ENCODE results near the gene DNASE1.

The DNASE1 gene

DNA sequence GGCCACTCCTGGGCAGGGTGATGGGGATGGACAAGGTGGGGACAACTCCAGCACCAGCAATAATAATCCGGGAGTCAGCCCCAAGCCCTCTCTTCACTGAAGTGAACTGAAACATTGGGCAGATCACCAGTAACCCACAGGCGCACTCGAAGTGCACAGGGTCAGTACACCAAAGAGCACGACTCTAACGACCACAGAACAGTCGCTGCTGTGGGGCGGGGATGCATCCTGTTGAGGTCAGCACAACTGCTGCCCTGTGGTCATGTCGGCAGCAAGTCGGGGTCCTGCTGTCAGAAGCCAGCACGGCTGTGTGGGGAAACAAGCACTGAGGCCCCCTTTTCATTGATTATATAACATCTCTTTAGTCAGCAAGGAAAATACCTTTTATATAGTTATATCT lies 14.6 kb downstream of the DNASE1 start:
- Histone ChIP-seq H3K9me3 (ENCODE audit: severe bottlenecking) (no peaks in the 10 kb centered on the region), H3K36me3 (peaks cover 77% of the 10 kb centered on the region), H3K27ac (no peak overlapping the region), H3K4me3 (ENCODE audit: low read depth, low read length) (no peak overlapping the region), H3K27me3 (ENCODE audit: insufficient read depth, low read depth, severe bottlenecking) (no peaks in the 10 kb centered on the region)
- no peak for DNase-seq
- TF ChIP-seq, protein P1, sequence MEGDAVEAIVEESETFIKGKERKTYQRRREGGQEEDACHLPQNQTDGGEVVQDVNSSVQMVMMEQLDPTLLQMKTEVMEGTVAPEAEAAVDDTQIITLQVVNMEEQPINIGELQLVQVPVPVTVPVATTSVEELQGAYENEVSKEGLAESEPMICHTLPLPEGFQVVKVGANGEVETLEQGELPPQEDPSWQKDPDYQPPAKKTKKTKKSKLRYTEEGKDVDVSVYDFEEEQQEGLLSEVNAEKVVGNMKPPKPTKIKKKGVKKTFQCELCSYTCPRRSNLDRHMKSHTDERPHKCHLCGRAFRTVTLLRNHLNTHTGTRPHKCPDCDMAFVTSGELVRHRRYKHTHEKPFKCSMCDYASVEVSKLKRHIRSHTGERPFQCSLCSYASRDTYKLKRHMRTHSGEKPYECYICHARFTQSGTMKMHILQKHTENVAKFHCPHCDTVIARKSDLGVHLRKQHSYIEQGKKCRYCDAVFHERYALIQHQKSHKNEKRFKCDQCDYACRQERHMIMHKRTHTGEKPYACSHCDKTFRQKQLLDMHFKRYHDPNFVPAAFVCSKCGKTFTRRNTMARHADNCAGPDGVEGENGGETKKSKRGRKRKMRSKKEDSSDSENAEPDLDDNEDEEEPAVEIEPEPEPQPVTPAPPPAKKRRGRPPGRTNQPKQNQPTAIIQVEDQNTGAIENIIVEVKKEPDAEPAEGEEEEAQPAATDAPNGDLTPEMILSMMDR (IDR thresholded peaks at IDR 0.05; ENCODE audit: low read depth, low read length) = no peak

DNA sequence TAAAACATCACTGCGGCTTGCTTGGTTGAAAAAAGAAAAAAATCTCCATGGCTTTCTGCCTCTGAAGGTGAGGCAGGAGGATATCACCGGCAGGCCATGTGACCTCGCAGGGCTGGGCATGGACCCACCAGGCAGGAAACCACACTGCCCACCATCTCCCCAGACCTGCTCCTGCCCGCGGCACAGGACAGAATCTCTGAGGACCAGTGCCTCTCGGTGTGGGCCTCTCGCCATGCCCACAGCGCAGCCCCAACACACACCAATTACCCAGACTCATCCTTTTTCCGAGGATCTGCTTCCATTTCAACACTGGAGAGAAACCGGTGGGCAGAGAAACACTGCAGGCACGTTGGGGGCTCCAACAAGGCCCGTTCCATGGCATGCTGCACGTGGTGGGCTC lies 16.2 kb downstream of the DNASE1 start:
- Histone ChIP-seq H3K9me3 (ENCODE audit: severe bottlenecking) (no peaks in the 10 kb centered on the region), H3K27me3 (ENCODE audit: insufficient read depth, low read depth, severe bottlenecking) (no peaks in the 10 kb centered on the region), H3K4me3 (ENCODE audit: low read depth, low read length) (no peak overlapping the region), H3K27ac (no peak overlapping the region), H3K36me3 (peaks cover 77% of the 10 kb centered on the region)
- TF ChIP-seq, protein P1 (IDR thresholded peaks at IDR 0.05; ENCODE audit: low read depth, low read length) = no peak
- DNase-seq = no peak

DNA sequence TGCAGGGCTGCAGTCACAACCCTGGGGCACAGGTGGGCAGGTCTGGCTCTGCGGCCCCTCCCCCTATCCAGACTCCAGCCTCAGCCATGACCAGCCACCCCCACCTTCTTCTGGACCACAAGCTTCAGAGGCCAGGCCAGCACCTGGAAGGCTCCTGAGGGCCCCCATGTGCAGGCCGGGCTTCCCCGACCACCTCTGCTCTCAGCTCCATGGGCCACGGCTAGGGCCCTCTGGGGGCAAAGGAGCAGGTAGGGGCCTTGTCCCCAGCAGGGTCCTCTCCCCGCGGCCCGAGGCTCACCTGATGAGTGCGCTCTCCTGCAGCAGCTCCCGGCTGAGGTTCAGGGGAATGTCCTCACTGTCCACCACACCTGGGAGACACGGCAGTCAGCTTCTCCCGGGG lies 16.9 kb downstream of the DNASE1 start:
- H3K36me3 ChIP-seq = peaks cover 76% of the 10 kb centered on the region
- no peak for DNase-seq
- H3K4me3 ChIP-seq (ENCODE audit: low read depth, low read length) = no peak overlapping the region
- TF ChIP-seq, protein P1 (IDR thresholded peaks at IDR 0.05; ENCODE audit: low read depth, low read length) = no peak
- H3K27me3 ChIP-seq (ENCODE audit: insufficient read depth, low read depth, severe bottlenecking) = no peaks in the 10 kb centered on the region
- no peaks in the 10 kb centered on the region for H3K9me3 ChIP-seq (ENCODE audit: severe bottlenecking)
- H3K27ac ChIP-seq = no peak overlapping the region

DNA sequence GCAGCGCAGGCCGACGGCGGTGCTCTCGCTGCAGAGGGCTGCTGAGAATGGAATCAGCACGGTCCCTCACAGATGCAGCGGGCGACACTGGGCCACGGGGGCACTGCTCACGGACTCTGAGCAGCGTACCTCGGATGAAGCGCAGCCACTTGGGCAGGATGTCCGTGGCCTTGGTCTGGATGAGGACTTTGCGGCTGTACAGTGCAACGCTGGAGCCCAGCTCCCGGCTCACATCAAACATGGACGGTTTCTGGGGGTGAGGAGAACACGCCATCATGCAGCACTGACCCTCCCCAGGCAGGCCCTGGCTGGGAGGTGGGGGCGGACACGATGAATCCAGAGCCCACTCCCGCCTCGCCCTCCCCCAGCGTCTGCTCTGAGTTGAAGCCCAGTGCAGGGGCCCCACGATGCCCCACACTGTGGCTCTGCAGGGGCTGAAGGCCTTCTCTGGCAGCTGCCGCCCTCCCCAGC lies 18.1 kb downstream of the DNASE1 start:
- no peak overlapping the region for H3K4me3 ChIP-seq (ENCODE audit: low read depth, low read length)
- no peaks in the 10 kb centered on the region for H3K27me3 ChIP-seq (ENCODE audit: insufficient read depth, low read depth, severe bottlenecking)
- DNase-seq = no peak
- no peaks in the 10 kb centered on the region for H3K9me3 ChIP-seq (ENCODE audit: severe bottlenecking)
- peaks cover 76% of the 10 kb centered on the region for H3K36me3 ChIP-seq
- TF ChIP-seq, protein P1 (IDR thresholded peaks at IDR 0.05; ENCODE audit: low read depth, low read length) = no peak
- H3K27ac ChIP-seq = no peak overlapping the region

DNA sequence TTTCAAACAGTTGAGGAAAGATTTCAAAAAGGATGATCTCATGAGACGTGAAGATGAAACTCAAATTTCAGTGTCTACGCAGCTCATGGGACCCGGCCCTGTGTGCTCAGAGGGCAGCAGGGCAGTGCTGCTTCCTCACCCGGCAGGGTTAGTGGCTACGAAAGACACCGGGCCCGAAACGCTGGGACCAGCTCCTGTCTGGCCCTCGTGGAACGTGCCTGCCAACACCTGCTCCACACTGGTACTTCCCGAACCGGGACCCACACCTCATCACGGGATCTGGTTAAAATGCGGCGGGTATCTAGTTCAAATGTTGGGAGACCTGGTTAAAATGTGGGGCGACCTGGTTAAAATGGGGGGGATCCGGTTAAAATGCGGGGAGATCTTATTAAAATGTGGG lies 18.7 kb downstream of the DNASE1 start:
- H3K9me3 ChIP-seq (ENCODE audit: severe bottlenecking) = no peaks in the 10 kb centered on the region
- H3K27me3 ChIP-seq (ENCODE audit: insufficient read depth, low read depth, severe bottlenecking) = no peaks in the 10 kb centered on the region
- no peak for DNase-seq
- H3K27ac ChIP-seq = no peak overlapping the region
- TF ChIP-seq, protein P1 (IDR thresholded peaks at IDR 0.05; ENCODE audit: low read depth, low read length) = no peak
- H3K4me3 ChIP-seq (ENCODE audit: low read depth, low read length) = no peak overlapping the region
- H3K36me3 ChIP-seq = peaks cover 82% of the 10 kb centered on the region

DNA sequence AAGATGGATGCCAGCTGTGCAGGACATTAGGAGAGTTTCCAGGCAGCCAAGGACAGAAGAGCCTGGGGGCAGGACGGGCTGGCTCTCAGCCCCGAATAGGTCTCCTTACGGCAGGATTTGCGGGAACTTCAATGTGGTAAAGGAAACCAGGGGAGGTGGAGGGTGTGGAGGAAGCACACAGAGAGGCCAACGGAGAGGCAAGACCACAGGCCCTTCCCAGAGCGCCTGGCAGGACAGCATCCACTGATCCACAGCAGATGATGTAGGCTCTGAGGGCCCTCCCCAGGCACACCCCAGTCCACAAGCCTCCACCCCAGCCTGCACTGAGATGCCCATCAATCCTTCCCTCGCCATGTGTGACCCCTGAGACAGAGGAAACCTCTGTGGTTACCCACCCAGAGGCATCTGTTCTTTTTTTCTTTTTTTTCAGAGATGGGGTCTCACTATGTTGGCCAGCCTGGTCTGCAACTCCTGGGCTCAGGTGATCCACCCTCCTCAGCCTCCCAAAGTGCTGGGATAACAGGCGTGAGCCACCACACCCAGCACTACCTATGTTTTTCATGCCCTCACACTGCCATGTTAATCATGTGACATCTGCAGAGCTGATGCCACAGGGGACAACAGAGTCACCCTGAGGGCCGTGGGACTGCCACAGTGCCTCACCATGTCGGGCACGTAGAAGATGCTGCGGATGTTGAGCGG lies 19.3 kb downstream of the DNASE1 start:
- DNase-seq = no peak
- Histone ChIP-seq H3K27me3 (ENCODE audit: insufficient read depth, low read depth, severe bottlenecking) (no peaks in the 10 kb centered on the region), H3K4me3 (ENCODE audit: low read depth, low read length) (no peak overlapping the region), H3K36me3 (peaks cover 82% of the 10 kb centered on the region), H3K27ac (no peak overlapping the region), H3K9me3 (ENCODE audit: severe bottlenecking) (no peaks in the 10 kb centered on the region)
- TF ChIP-seq, protein P1 (IDR thresholded peaks at IDR 0.05; ENCODE audit: low read depth, low read length) = no peak

Measured in WERI-Rb-1 (cell line).